ENCODE measurements around the gene ARX. TPM values are rescaled to one million over a fixed set of nuclear protein-coding genes. Genes with fewer than 3 reads are reported as not detected.

Gene ARX
- total RNA-seq, 2 donors from 2014 or later, result not detected

DNA sequence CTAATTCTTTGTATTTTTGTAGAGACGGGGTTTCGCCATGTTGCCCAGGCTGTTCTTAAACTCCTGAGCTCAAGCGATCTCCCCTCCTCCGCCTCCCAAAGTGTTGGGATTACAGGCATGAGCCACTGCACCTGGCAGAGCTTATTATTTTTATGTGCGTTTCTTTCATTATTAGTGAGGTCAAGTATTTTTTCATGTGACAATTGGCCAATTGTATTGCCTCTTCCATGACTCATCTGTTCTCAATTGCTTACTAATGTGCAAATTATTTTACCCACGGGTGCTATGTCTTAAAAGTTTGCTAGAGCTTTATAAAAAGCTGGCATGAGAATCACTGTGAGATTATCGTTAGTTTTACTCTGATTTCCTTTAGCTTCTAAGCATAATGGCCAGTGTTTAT, 13.0 kb upstream of the ARX start:
- Histone ChIP-seq H3K27ac (no peak overlapping the region), H3K27me3 (replicated peaks; ENCODE audit: insufficient read depth) (no peaks in the 10 kb centered on the region), H3K4me3 (no peak overlapping the region), H3K9me3 (no peaks in the 10 kb centered on the region), H3K36me3 (no peaks in the 10 kb centered on the region), H3K4me1 (ENCODE audit: control insufficient read depth in 1 of 2, low read depth in 2 of 2) (no peaks in the 10 kb centered on the region)
- no peak for ATAC-seq (ENCODE audit: insufficient number of reproducible peaks, low FRiP score, low read depth)
- no peak for DNase-seq (ENCODE audit: low spot score)
- TF ChIP-seq, protein P1, sequence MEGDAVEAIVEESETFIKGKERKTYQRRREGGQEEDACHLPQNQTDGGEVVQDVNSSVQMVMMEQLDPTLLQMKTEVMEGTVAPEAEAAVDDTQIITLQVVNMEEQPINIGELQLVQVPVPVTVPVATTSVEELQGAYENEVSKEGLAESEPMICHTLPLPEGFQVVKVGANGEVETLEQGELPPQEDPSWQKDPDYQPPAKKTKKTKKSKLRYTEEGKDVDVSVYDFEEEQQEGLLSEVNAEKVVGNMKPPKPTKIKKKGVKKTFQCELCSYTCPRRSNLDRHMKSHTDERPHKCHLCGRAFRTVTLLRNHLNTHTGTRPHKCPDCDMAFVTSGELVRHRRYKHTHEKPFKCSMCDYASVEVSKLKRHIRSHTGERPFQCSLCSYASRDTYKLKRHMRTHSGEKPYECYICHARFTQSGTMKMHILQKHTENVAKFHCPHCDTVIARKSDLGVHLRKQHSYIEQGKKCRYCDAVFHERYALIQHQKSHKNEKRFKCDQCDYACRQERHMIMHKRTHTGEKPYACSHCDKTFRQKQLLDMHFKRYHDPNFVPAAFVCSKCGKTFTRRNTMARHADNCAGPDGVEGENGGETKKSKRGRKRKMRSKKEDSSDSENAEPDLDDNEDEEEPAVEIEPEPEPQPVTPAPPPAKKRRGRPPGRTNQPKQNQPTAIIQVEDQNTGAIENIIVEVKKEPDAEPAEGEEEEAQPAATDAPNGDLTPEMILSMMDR (IDR thresholded peaks at IDR 0.05), result no peak

DNA sequence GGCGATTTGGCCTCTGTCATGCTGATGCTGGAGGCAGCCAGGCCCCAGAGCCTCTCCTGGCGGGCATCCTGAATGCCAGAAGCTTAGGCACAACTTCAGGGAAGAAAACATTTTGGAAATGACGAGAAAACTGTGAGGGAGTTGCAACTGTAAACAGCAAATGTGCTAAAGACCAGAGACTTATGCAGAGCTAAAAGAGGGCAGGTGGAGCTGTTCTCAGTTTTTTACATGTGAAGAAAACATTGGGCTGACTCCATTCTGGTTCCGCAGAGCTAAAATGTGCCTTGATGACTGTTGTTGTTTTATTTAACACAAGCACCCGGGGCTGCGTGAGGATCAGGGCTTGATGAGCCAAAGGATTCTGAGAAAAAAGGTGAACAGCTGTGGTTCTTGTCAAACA, 10.8 kb upstream of the ARX start:
- H3K4me1 ChIP-seq (ENCODE audit: control insufficient read depth in 1 of 2, low read depth in 2 of 2), result no peaks in the 10 kb centered on the region
- TF ChIP-seq, protein P1 (IDR thresholded peaks at IDR 0.05), result no peak
- no peak overlapping the region for H3K4me3 ChIP-seq
- no peaks in the 10 kb centered on the region for H3K36me3 ChIP-seq
- no peak overlapping the region for H3K27ac ChIP-seq
- DNase-seq (ENCODE audit: low spot score), result no peak
- no peaks in the 10 kb centered on the region for H3K9me3 ChIP-seq
- no peak for ATAC-seq (ENCODE audit: insufficient number of reproducible peaks, low FRiP score, low read depth)
- no peaks in the 10 kb centered on the region for H3K27me3 ChIP-seq (replicated peaks; ENCODE audit: insufficient read depth)

DNA sequence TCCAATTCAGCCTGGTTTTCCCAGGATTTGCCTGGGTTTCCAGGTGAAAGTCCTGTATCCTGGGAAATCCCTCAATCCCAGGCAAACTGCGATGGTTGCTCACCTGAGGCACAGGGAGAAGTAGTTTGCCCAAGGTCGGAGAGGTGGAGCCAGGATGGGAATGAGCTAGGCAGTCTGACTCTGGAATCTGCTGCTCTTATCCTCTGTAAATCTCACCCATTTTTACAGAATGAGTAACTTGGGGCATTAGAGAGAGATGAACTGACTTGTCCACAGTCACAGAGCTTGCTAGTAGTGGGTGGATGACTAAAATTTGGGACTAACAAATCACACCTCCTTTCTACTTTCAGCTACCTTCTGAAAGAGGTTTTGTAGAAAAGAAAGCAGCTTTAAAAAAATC, 9.8 kb upstream of the ARX start:
- DNase-seq (ENCODE audit: low spot score) (no peak), ATAC-seq (ENCODE audit: insufficient number of reproducible peaks, low FRiP score, low read depth) (no peak)
- TF ChIP-seq, protein P1 (IDR thresholded peaks at IDR 0.05), result no peak
- Histone ChIP-seq H3K4me1 (ENCODE audit: control insufficient read depth in 1 of 2, low read depth in 2 of 2) (no peaks in the 10 kb centered on the region), H3K4me3 (no peak overlapping the region), H3K27ac (no peak overlapping the region), H3K9me3 (no peaks in the 10 kb centered on the region), H3K36me3 (no peaks in the 10 kb centered on the region), H3K27me3 (replicated peaks; ENCODE audit: insufficient read depth) (no peaks in the 10 kb centered on the region)

DNA sequence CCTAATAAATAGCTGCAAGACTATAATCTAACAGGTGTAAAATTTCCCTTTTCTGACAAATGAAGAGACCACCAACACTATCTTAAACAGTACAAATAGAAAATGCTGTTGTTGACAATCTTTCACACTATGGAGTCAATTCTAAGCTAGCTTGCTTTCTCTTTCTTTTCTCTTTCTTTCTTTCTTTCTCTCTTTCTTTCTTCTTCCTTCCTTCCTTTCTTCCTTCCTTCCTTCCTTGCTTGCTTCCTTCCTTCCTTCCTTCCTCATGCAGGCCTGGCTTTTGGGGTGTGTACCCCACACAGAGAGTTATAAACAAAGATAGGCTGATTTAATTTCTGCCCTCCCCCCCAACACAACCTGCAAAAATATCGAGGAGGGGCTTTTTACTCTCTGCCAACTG, 8.1 kb upstream of the ARX start:
- DNase-seq (ENCODE audit: low spot score) (no peak), ATAC-seq (ENCODE audit: insufficient number of reproducible peaks, low FRiP score, low read depth) (no peak)
- H3K27me3 ChIP-seq (replicated peaks; ENCODE audit: insufficient read depth), result no peaks in the 10 kb centered on the region
- no peaks in the 10 kb centered on the region for H3K36me3 ChIP-seq
- H3K9me3 ChIP-seq, result no peaks in the 10 kb centered on the region
- TF ChIP-seq, protein P1 (IDR thresholded peaks at IDR 0.05), result no peak
- H3K4me1 ChIP-seq (ENCODE audit: control insufficient read depth in 1 of 2, low read depth in 2 of 2), result no peaks in the 10 kb centered on the region
- H3K27ac ChIP-seq, result no peak overlapping the region
- no peak overlapping the region for H3K4me3 ChIP-seq

DNA sequence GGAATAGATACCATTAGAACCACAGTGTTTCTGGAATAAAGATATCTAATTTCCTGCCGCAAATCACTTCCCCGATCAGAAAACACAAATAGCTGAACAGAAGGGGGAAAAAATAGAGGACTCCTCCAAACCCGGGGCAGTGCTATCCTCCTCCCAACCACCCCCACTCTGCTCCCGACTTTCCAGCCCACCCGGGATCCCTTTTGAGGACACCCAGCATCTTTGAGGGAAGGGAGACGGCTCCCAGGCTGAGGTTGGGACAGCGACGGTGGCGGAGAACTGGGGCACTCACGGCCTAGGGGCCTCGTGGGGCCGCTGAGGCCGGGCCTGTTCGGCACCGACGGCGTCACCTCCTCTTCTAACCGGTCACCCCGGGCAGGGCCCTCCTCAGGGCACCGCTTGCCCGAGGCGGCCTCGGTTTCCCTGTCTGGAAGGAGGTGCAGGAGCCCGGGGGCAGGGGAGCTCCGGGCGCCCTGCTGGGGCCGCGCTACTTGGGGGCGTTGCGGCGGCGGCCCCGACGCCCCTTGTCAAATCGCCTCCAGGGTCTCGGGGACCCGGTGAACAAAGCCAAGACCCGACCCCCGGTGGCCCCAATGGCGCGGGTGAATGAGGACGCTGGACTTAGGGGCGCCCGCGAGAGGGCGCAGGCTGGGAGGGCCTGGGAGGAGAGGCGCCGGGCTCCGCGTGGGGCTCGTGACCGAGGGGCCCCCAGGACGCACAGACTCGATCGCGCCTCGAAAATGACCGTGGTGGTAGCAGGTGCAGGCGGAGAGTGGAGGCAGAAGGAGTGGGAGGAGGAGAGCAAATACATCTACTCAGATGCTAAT, 6.9 kb upstream of the ARX start:
- ATAC-seq (ENCODE audit: insufficient number of reproducible peaks, low FRiP score, low read depth) (no peak), DNase-seq (ENCODE audit: low spot score) (no peak)
- no peak overlapping the region for H3K4me3 ChIP-seq
- H3K27ac ChIP-seq, result no peak overlapping the region
- no peaks in the 10 kb centered on the region for H3K27me3 ChIP-seq (replicated peaks; ENCODE audit: insufficient read depth)
- TF ChIP-seq, protein P1 (IDR thresholded peaks at IDR 0.05), result no peak
- no peaks in the 10 kb centered on the region for H3K9me3 ChIP-seq
- no peaks in the 10 kb centered on the region for H3K36me3 ChIP-seq
- peaks cover 0 to 1% of the 10 kb centered on the region in 2 donors for H3K4me1 ChIP-seq (ENCODE audit: control insufficient read depth in 1 of 2, low read depth in 2 of 2)
